Adrenal gland (tissue), 5 donors: ENCODE data around the gene SH2B3.

Source experiments
- CTCF ChIP-seq, 6 experiments: fragments of 450-650 bp in 4 of 6; fragments of 200-600 bp in 2 of 6; sonication (generic) in 1 of 6; IDR thresholded peaks; 1 replicate in 5 of 6; 2 replicates in 1 of 6; pipeline versions ENCODE4 v1.5.1 to v1.8.0; 2016 to 2021; ENCODE audit warnings: antibody characterized with exemption in 6 of 6, mild to moderate bottlenecking in 2 of 6, moderate library complexity in 1 of 6
- POLR2A ChIP-seq, 2 donors: fragments of 450-650 bp; IDR thresholded peaks; one replicate each; pipeline ENCODE4 v1.6.1; 2017; ENCODE audit warnings: antibody characterized with exemption in 2 of 2, mild to moderate bottlenecking in 2 of 2, moderate library complexity in 1 of 2
- donor health status: DM: no; HTN: no; CAD: no.

- TF ChIP-seq CTCF (IDR thresholded peaks at IDR 0.05) (no peak), POLR2A (IDR thresholded peaks at IDR 0.05) (no peak)
Observed at GRCh38 chr12:111454311-111454710, 48.6 kb downstream of the SH2B3 start.
